Neural progenitor cell (in vitro differentiated cells): ENCODE data around the gene ADAMTS3.

Source experiments
- CTCF ChIP-seq: fragments of 200-600 bp; sonication (generic); IDR thresholded peaks from 2 replicates; pipeline ENCODE4 v1.5.1; 2017; ENCODE audit warnings: antibody characterized with exemption, mild to moderate bottlenecking
- EZH2 ChIP-seq: fragments of 200-600 bp; sonication (generic); IDR thresholded peaks from 2 replicates; pipeline ENCODE4 v1.6.1; 2017; ENCODE audit warnings: antibody characterized with exemption, mild to moderate bottlenecking, moderate library complexity
- EZH2phosphoT487 ChIP-seq: fragments of 200-600 bp; sonication (generic); IDR thresholded peaks from 2 replicates; pipeline ENCODE4 v1.6.1; 2017; ENCODE audit warnings: antibody characterized with exemption

- no peak for TF ChIP-seq CTCF
- no peak for TF ChIP-seq EZH2
- TF ChIP-seq EZH2phosphoT487: no peak
Measured at GRCh38 chr4:72300126-72300525, 268.9 kb downstream of the ADAMTS3 start.
